Skeletal muscle tissue (tissue), 4 donors: Measurements from ENCODE around the gene TFF1. TPM values are rescaled to one million over a fixed set of nuclear protein-coding genes. Genes with fewer than 3 reads are reported as not detected.

Source experiments
- H3K27ac ChIP-seq: one replicate; pipeline ENCODE4 v1.7.0; 2013; ENCODE audit warnings: mild to moderate bottlenecking, low read depth, low read length, inconsistent platforms
- H3K27me3 ChIP-seq, 3 donors: one replicate each; pipeline ENCODE4 v1.7.0; 2013; ENCODE audit warnings: low read length in 3 of 3; ENCODE audit not compliant: control insufficient read depth in 3 of 3, insufficient read depth in 3 of 3
- H3K36me3 ChIP-seq, 3 donors: one replicate each; pipeline ENCODE4 v1.7.0; 2013; ENCODE audit warnings: low read length in 3 of 3; ENCODE audit not compliant: control insufficient read depth in 3 of 3, insufficient read depth in 3 of 3
- H3K4me1 ChIP-seq, 3 donors: one replicate each; pipeline ENCODE4 v1.7.0; 2013; ENCODE audit warnings: low read length in 3 of 3, mild to moderate bottlenecking in 3 of 3; ENCODE audit not compliant: control insufficient read depth in 3 of 3, insufficient read depth in 3 of 3
- H3K4me3 ChIP-seq, 3 donors: one replicate each; pipeline ENCODE4 v1.7.0; 2013; ENCODE audit warnings: low read length in 3 of 3
- H3K9ac ChIP-seq, 3 donors: one replicate each; pipeline ENCODE4 v1.7.0; 2013; ENCODE audit warnings: low read length in 3 of 3, mild to moderate bottlenecking in 3 of 3, moderate library complexity in 2 of 3, low read depth in 1 of 3
- H3K9me3 ChIP-seq, 3 donors: one replicate each; pipeline ENCODE4 v1.7.0; 2013; ENCODE audit warnings: low read length in 3 of 3; ENCODE audit not compliant: control insufficient read depth in 3 of 3
- total RNA-seq: library from RNA; depleted of rRNA; stranded (reverse); fragments of >200 nt; gene quantifications from one replicate; pipeline ENCODE4 v1.2.3, GENCODE V29; 2014
- donor health status: Osteomylitis.

Gene TFF1
- total RNA-seq, 1 donor from 2014 or later: not detected

DNA sequence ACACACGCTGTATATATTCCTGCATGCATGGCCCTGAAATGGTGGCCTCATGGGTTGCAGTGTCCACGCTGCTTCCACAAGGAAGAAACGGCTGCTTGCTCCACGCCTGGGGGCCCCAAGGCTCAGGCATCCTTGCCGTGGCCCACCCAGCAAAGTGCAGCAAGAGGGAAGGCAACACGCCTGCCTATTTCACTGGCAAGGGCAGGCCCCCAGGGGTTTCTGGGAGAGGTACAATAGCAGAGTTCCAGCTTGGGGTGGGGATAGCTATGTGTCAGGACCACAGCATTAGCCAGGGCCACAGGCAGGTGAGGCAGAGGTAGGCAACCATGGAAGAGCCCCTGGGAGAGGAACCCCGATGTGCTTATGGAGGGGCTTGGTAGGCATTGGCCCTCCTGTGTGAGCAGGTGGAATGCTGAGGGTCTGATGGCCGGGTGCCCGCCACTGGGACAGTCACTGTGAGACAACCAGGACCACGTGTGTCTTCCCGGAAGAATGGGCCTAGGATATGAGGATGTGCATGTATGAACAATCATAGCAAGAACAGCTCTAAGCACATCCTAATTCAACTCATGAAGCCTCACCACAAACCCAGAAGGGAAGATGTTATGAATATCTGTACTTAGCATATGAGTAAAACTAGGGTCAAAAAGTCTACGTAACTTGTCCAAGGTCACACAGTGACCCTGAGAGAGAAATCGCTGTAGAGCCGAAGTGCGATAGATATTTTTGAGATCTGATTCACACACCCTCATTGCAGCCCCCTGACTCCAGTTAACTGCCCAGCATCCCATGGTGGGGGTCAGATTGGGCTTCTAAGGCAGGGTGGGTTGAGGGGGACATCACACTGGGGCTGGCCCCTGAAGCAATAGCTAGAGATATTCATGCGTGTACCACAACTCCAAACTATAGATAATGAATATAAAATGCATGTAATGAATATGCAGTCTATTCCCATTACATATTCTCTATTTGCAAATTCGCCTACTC lies 27.3 kb downstream of the TFF1 start:
- no peak overlapping the region for H3K27ac ChIP-seq
- no peaks in the 10 kb centered on the region for H3K9me3 ChIP-seq
- H3K9ac ChIP-seq: no peak overlapping the region
- peaks cover 3 to 19% (median 8%) of the 10 kb centered on the region in 3 donors for H3K27me3 ChIP-seq
- H3K4me1 ChIP-seq: peaks cover 0 to 6% (median 0%) of the 10 kb centered on the region in 3 donors
- no peak overlapping the region for H3K4me3 ChIP-seq
- no peaks in the 10 kb centered on the region for H3K36me3 ChIP-seq

DNA sequence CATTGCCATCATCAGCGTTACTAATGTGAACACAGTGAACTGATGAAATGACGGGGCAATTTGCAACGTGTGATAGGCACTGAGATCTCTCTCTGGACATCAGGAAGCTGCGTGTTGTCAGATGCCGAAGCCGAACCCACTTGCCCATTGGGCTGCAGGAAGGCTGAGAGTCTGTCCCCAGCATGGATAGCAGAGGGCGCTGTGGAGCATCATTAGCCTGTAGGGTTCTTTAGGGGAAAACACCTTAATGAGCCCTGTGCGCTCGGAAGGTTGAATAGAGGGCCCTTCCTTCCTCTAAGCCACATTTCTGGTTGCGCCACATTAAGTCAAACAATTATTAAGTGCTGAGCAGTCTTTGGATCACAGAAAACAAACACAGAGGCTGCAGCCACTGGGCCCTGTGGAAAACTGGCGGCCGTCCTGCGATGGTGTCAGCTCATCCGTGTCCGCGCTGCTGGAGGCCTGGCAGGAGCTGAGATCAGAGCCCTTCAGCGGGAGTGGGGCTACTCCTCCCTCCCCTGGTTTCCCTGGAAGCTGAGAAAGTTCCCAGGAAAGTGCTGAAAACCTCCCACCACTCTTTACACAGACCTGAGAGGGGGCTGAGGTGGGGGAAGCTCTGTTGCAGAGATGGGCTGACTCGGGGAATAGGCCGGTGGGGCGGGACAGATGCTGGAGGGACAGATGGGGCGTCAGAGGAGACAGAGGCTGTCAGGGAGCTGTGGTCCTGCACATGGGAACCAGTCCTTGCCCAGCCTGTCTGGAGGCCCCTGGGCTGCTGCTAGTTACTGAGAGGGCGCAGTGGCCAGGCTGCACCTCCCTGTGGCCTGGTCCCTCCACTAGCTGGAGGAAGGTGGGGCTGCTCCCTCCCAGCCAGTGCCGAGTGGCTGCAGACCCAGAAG lies 28.3 kb downstream of the TFF1 start:
- H3K27ac ChIP-seq: no peak overlapping the region
- H3K36me3 ChIP-seq: no peaks in the 10 kb centered on the region
- H3K4me1 ChIP-seq: peaks cover 0 to 6% (median 0%) of the 10 kb centered on the region in 3 donors
- no peaks in the 10 kb centered on the region for H3K9me3 ChIP-seq
- peaks cover 3 to 19% (median 6%) of the 10 kb centered on the region in 3 donors for H3K27me3 ChIP-seq
- H3K4me3 ChIP-seq: peak overlapping the region in 1 of 3 donors; percentile 35
- peak overlapping the region in 1 of 3 donors; percentile 40 for H3K9ac ChIP-seq

GRCh38 chr21:42337276-42337675 lies 29.1 kb downstream of the TFF1 start:
- Histone ChIP-seq H3K9me3 (peaks cover 0 to 4% (median 1%) of the 10 kb centered on the region in 3 donors), H3K4me1 (peaks cover 0 to 6% (median 0%) of the 10 kb centered on the region in 3 donors), H3K27me3 (peaks cover 3 to 26% (median 6%) of the 10 kb centered on the region in 3 donors), H3K27ac (no peak overlapping the region), H3K4me3 (no peak overlapping the region), H3K36me3 (no peaks in the 10 kb centered on the region), H3K9ac (no peak overlapping the region)

- no peak overlapping the region for H3K27ac ChIP-seq
- H3K4me3 ChIP-seq: no peak overlapping the region
- peaks cover 2 to 6% (median 6%) of the 10 kb centered on the region in 3 donors for H3K9me3 ChIP-seq
- H3K9ac ChIP-seq: no peak overlapping the region
- peaks cover 3 to 26% (median 6%) of the 10 kb centered on the region in 3 donors for H3K27me3 ChIP-seq
- no peaks in the 10 kb centered on the region for H3K36me3 ChIP-seq
- peaks cover 0 to 6% (median 0%) of the 10 kb centered on the region in 3 donors for H3K4me1 ChIP-seq
Observed at GRCh38 chr21:42336054-42336453, 30.3 kb downstream of the TFF1 start.

- Histone ChIP-seq H3K9ac (no peak overlapping the region), H3K4me3 (no peak overlapping the region), H3K27me3 (peaks cover 3 to 20% (median 6%) of the 10 kb centered on the region in 3 donors), H3K9me3 (peaks cover 2 to 6% (median 6%) of the 10 kb centered on the region in 3 donors), H3K27ac (no peak overlapping the region), H3K4me1 (no peaks in the 10 kb centered on the region), H3K36me3 (no peaks in the 10 kb centered on the region)
Observed at GRCh38 chr21:42332557-42333317, 33.6 kb downstream of the TFF1 start.

DNA sequence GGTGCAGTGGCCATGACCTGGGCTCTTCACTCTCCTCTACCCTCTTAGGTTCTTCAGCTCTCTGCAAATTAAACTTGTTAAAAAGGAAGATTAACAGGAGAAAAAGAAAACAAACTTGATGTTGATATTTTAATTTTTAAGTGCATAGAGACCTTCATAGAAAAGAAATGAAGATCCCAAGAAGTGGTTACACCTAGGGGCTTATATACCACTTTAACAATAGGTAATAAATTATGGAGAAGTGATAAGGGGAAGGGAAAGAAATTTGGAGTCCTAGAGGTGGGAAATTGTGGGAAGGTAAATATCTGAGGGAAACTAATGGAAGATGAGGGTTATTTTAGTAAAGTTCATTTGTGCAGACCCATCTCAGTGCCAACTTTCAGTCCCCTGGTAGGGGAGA lies 34.7 kb downstream of the TFF1 start:
- Histone ChIP-seq H3K27ac (no peak overlapping the region), H3K9me3 (peaks cover 2 to 6% (median 6%) of the 10 kb centered on the region in 3 donors), H3K4me1 (no peaks in the 10 kb centered on the region), H3K36me3 (no peaks in the 10 kb centered on the region), H3K4me3 (no peak overlapping the region), H3K9ac (no peak overlapping the region), H3K27me3 (peaks cover 3 to 17% (median 6%) of the 10 kb centered on the region in 3 donors)

DNA sequence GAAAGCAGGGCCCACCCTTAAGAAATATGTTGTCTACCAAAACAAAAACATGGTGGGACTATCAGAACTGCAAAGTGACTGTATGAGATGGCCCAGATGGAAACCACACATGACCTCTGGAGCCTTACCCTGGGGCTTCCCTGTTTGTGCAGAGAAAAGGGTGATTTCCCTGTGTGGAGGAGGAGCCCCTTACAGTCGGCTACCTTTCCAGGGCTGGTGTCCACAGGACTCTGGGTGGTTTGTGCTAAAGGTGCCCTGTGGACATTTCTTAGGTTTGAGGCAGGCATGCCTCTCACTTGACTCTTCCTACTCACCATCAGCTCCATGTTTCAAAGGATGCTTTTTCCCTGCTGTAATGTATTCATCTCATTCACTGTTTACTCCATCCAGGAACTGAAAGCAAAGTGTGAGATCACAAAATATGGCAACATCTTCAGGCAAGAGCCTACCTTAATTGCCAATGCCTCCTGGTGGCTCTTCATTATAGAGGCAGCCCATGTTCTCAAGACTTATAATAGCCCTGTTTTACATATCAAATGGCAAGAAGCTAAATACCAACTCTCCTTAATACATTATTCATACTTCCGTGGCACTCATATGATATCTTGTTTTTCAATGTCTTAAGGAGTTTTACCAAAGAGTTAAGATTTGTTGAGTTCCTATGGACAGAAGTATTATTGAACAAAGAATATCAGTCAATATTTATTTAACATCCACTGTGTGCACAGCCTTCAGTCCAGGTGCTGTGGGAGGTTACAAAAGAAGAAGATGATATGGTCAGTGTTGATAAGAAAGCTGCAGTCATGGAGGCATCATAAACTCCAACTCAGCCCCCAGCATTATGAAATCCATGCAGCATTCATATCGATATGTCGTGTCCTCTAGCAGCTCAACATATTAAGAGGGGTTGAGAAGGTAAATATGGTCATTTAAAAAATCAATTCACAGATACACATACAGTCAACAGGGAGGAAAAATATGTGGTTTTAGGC lies 35.7 kb downstream of the TFF1 start:
- H3K36me3 ChIP-seq: no peaks in the 10 kb centered on the region
- no peak overlapping the region for H3K9ac ChIP-seq
- H3K9me3 ChIP-seq: peaks cover 2 to 6% (median 6%) of the 10 kb centered on the region in 3 donors
- H3K27ac ChIP-seq: no peak overlapping the region
- H3K4me3 ChIP-seq: no peak overlapping the region
- H3K4me1 ChIP-seq: no peaks in the 10 kb centered on the region
- peaks cover 0 to 9% (median 2%) of the 10 kb centered on the region in 3 donors for H3K27me3 ChIP-seq

DNA sequence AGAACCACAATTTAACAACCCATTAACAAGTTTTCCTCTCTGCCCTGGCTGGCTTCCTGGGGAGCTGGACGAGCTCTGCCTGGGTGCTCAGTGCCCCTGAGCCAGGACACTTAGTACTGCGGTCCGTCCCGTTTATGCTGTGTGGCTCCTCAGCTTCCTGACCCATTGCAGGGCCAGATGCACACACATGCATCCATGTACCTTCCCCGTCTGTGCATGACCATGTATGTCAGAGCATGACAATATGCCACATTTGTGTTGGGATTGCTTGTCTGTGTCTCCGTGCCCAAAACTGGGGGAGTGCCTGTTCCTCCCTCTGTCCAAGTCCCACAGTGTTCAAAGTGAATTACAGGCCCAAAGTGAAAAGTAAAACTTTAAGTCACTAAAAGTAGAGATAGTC lies 41.4 kb downstream of the TFF1 start:
- H3K36me3 ChIP-seq: no peaks in the 10 kb centered on the region
- H3K4me1 ChIP-seq: peaks cover 0 to 1% (median 0%) of the 10 kb centered on the region in 3 donors
- no peak overlapping the region for H3K27ac ChIP-seq
- no peak overlapping the region for H3K9ac ChIP-seq
- no peak overlapping the region for H3K4me3 ChIP-seq
- peaks cover 4 to 8% (median 8%) of the 10 kb centered on the region in 3 donors for H3K27me3 ChIP-seq
- H3K9me3 ChIP-seq: peaks cover 0 to 2% (median 0%) of the 10 kb centered on the region in 3 donors
